GM12874 (cell line): ENCODE data around the gene OXNAD1.

Experiments
- TF ChIP-seq, protein P1 (sequence below): IDR thresholded peaks from 2 replicates; pipeline ENCODE4 v1.5.1; 2011; ENCODE audit warnings: low read depth, mild to moderate bottlenecking, control low read depth, low read length, moderate library complexity; ENCODE audit not compliant: insufficient read depth

The OXNAD1 gene

DNA sequence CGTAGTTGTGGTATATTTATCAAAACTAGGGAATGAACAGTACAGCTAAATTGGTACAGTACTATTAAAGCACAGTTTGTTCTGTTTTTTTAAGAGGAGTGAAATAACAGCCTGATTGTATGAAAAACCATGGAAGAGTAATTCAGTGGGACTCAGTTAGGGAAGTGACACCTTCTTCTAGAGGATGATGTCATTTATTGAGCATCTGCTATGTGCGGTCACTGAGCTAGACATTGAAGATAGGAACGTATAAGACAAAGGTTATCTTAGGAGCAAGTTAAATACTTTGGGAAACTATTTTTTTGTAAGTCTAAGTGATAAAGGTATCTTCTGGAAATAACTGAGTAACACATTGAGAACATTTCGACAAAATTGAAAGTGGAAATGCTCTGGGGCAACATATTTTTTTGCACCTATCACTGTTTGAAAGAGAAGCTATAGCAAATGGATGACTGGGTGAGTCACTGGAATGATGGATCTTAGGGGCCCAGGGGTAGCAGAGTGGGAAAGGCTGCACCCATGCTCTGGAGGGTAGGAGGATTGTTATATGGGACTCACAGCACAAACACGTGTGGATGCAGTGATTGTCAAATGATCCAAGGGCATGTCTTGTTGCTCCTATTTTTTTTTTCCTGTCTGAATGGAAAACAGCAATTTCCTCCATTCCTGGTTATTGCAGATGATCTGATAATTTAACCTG, 43.0 kb downstream of the OXNAD1 start:
- TF ChIP-seq, protein P1, sequence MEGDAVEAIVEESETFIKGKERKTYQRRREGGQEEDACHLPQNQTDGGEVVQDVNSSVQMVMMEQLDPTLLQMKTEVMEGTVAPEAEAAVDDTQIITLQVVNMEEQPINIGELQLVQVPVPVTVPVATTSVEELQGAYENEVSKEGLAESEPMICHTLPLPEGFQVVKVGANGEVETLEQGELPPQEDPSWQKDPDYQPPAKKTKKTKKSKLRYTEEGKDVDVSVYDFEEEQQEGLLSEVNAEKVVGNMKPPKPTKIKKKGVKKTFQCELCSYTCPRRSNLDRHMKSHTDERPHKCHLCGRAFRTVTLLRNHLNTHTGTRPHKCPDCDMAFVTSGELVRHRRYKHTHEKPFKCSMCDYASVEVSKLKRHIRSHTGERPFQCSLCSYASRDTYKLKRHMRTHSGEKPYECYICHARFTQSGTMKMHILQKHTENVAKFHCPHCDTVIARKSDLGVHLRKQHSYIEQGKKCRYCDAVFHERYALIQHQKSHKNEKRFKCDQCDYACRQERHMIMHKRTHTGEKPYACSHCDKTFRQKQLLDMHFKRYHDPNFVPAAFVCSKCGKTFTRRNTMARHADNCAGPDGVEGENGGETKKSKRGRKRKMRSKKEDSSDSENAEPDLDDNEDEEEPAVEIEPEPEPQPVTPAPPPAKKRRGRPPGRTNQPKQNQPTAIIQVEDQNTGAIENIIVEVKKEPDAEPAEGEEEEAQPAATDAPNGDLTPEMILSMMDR: no peak

DNA sequence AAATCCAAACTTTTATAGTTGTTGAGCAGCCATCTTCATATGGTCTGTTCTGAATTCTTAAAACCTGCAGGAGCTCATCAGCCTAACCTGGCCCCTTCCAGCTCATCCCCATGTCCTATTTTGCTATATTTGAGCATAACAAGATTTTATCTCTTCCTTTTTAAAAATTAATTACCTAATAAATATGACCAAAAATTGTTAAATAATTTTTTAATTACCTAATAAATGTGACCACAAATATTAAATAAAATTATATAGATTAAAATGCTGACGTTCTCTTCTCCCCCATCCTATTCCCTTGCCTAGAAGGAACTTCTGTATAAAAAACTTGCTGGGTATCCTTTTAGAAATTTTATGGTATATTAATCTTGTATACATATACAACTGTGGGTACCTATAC, 43.7 kb downstream of the OXNAD1 start:
- TF ChIP-seq, protein P1: no peak

DNA sequence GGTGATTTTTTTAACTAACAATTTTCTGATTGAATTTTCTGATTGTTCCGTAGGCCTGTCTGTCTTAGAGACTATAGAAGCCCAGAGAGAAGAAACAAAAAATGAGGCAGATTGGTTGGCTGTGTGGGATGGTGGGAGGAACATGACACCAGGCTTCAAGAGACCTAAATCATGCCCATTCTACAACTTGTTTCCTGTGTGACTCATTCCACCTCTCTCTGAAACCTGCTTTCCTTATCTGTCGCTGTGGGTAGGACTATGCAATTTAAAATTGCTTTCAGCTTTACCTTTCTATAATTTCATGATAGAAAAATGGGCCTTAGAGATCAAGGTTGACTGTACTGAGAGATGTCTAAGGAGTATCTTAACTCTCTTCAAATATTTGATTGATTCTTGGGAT, 44.5 kb downstream of the OXNAD1 start:
- TF ChIP-seq, protein P1: no peak

DNA sequence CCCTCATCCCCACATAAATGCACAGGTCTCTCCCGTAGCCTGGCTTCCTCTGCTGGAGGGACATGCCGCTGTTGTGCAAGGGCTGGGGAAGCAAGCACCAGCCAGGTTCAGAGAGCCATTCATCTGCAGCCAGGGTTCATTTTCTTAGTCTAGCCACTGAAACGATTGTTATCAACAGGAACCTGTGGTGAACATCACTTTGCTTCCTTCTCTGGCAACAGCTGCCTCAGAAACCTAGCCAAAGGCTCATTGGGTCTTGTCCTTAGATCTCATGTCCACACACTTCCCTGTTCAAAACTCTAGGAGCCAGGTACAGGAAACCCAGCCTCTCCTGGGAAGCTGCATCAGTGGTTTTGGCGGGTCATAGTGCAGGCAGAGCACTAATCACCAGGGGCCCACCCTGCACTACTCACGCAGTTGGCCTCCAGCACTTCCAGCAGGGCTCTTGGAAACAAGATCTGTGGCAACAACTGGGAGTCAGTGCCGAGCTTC, 47.0 kb downstream of the OXNAD1 start:
- TF ChIP-seq, protein P1: no peak

DNA sequence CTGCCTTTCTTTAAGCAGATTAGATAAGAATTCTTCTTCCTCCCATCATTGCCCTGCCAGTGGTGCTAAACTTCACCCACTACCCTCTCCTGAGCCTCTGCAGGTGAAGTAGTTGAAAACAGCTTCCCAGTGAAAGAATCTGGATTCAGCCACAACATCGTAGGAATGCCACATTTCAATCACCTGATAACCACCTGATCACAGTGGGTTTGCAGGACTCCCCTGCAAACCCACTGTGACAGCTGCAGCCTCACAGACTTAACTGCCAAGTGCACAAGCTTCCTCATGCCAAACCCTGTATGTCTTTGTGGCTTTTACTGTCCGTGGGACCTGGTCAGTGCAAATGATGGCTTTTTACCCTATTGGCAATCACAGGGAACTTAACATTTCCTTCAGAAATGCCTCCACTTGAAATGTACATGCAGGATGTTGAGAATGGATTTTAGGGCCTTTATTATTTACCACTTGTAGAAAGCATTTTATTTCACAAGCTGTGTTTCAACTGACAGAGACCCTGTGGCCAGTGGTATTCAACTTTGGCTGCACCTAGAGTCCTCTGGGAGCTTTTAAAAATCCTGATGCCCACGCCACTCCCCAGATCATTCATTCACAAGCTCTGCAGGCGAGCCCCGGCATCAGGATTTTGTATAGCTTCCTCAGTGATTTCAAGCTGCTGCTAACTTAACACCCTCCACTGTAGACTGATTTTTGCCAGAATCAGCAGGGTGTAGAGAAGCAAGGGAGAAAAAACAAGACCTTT, 49.1 kb downstream of the OXNAD1 start:
- TF ChIP-seq, protein P1: no peak

DNA sequence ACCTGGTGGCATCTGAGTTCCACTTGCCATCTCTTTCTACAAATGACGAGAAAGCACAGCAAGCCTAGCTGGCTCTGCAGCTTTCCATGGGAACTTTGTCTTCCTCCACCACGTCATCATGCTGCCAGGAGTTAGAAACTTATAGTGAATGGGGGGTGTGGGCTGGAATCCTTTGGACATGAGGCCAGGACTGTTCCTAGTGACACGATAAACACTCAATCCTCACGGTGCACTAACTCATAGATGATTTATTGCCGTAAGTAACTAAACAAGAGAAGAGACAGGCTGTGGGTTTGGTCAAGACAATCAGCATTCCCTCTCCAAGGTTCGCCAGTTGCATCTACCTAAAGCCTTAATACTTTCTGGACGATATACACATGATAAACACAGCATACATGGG, 50.6 kb downstream of the OXNAD1 start:
- TF ChIP-seq, protein P1: no peak

DNA sequence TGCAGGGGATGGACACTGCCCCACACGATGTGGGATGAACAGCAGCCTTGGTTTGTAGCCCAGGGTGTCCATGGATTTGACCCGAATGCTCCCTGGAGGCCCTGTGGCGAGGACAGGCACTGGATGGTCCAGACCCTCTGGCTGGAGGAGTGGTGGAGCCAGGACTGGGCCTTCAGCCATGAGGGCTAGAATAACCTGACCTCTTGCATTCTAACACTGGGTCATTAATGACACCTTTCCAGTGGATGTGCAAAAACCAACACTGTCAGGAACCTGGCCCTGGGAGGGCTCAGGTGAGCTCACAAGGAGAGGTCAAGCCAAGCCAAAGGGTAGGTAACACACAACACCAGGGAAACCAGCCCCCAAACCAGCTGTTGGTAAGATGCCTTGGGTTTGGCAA, 51.4 kb downstream of the OXNAD1 start:
- TF ChIP-seq, protein P1: no peak
